CD14-positive monocyte (primary cell): ENCODE data around the gene ANKRD22. TPM values are rescaled to one million over a fixed set of nuclear protein-coding genes. Genes with fewer than 3 reads are reported as not detected.

ENCODE experiments used
- DNase-seq, 3 donors: peaks; one replicate each; pipeline ENCODE4 v3.0.0-alpha.2; 2011 to 2022
- H2AFZ ChIP-seq: 2 replicates; pipeline ENCODE4 v1.6.0; 2012; ENCODE audit warnings: mild to moderate bottlenecking, low read depth, low read length, inconsistent platforms; ENCODE audit not compliant: insufficient read depth, poor library complexity, severe bottlenecking
- H3K27ac ChIP-seq, 2 donors: 1 replicate in 1 of 2; 2 replicates in 1 of 2; pipeline ENCODE4 v1.5.1; 2012 to 2013; ENCODE audit warnings: low read length in 2 of 2, control low read depth in 1 of 2, inconsistent platforms in 1 of 2, low read depth in 1 of 2, mild to moderate bottlenecking in 1 of 2
- H3K27me3 ChIP-seq, 2 donors: one replicate each; pipeline versions ENCODE4 v1.6.0 to v1.6.1; 2011 to 2013; ENCODE audit warnings: low read length in 2 of 2; ENCODE audit not compliant: control insufficient read depth in 2 of 2, insufficient read depth in 2 of 2
- H3K36me3 ChIP-seq, 2 donors: replicated peaks in 1 of 2; 1 replicate in 1 of 2; 2 replicates in 1 of 2; pipeline versions ENCODE4 v1.5.1 to v1.6.1; 2012 to 2013; ENCODE audit warnings: low read length in 2 of 2, control low read depth in 1 of 2, inconsistent platforms in 1 of 2, mild to moderate bottlenecking in 1 of 2; ENCODE audit not compliant: insufficient read depth in 2 of 2, control insufficient read depth in 1 of 2
- H3K4me1 ChIP-seq, 2 donors: 1 replicate in 1 of 2; 2 replicates in 1 of 2; pipeline versions ENCODE4 v1.5.1 to v1.6.1; 2012 to 2013; ENCODE audit warnings: low read length in 2 of 2, control low read depth in 1 of 2, inconsistent platforms in 1 of 2, mild to moderate bottlenecking in 1 of 2, moderate library complexity in 1 of 2; ENCODE audit not compliant: insufficient read depth in 2 of 2, control insufficient read depth in 1 of 2
- H3K4me2 ChIP-seq: replicated peaks from 2 replicates; pipeline ENCODE3; 2012; ENCODE audit warnings: low read length, moderate library complexity, mild to moderate bottlenecking; ENCODE audit not compliant: poor library complexity, severe bottlenecking; ENCODE audit errors: extremely low read depth
- H3K4me3 ChIP-seq, 3 experiments: fragments of 200-600 bp in 1 of 3; sonication (generic) in 1 of 3; replicated peaks in 1 of 3; 1 replicate in 2 of 3; 2 replicates in 1 of 3; pipeline ENCODE4 v1.5.1; 2011 to 2013; ENCODE audit warnings: low read length in 3 of 3, mild to moderate bottlenecking in 3 of 3, control low read depth in 2 of 3, low read depth in 2 of 3, inconsistent platforms in 1 of 3, moderate library complexity in 1 of 3
- H3K79me2 ChIP-seq: 2 replicates; pipeline ENCODE4 v1.6.0; 2012; ENCODE audit warnings: mild to moderate bottlenecking, control low read depth, inconsistent platforms, low read length, moderate library complexity; ENCODE audit not compliant: insufficient read depth
- H3K9ac ChIP-seq: 2 replicates; pipeline ENCODE4 v1.6.0; 2017; ENCODE audit warnings: low read length, mild to moderate bottlenecking; ENCODE audit not compliant: insufficient read depth, poor library complexity, severe bottlenecking
- H3K9me3 ChIP-seq, 2 donors: replicated peaks in 1 of 2; 1 replicate in 1 of 2; 2 replicates in 1 of 2; pipeline versions ENCODE4 v1.5.1 to v1.6.1; 2012 to 2013; ENCODE audit warnings: low read length in 2 of 2, control low read depth in 1 of 2; ENCODE audit not compliant: control insufficient read depth in 1 of 2, insufficient read depth in 1 of 2
- H4K20me1 ChIP-seq: 2 replicates; pipeline ENCODE4 v1.6.0; 2012; ENCODE audit warnings: mild to moderate bottlenecking, low read length, control low read depth, moderate library complexity; ENCODE audit not compliant: insufficient read depth
- H3K27ac Mint-ChIP-seq, 7 donors: one replicate each; pipeline ENCODE4 v1.8.0; 2020; ENCODE audit warnings: mild to moderate bottlenecking in 7 of 7, mixed read lengths in 7 of 7, moderate library complexity in 6 of 7, inconsistent platforms in 2 of 7
- H3K27me3 Mint-ChIP-seq, 3 donors: one replicate each; pipeline ENCODE4 v1.8.0; 2021 to 2022; ENCODE audit warnings: low read depth in 3 of 3, mild to moderate bottlenecking in 3 of 3, mixed read lengths in 3 of 3, moderate library complexity in 3 of 3, inconsistent platforms in 1 of 3
- H3K36me3 Mint-ChIP-seq, 2 donors: one replicate each; pipeline ENCODE4 v1.8.0; 2020; ENCODE audit warnings: mixed read lengths in 2 of 2, inconsistent platforms in 1 of 2, mild to moderate bottlenecking in 1 of 2
- H3K4me1 Mint-ChIP-seq: one replicate; pipeline ENCODE4 v1.8.0; 2020; ENCODE audit warnings: mild to moderate bottlenecking, mixed read lengths
- H3K4me3 Mint-ChIP-seq, 2 donors: one replicate each; pipeline ENCODE4 v1.8.0; 2020; ENCODE audit warnings: mild to moderate bottlenecking in 2 of 2, mixed read lengths in 2 of 2, moderate library complexity in 1 of 2
- H3K9me3 Mint-ChIP-seq, 7 donors: one replicate each; pipeline ENCODE4 v1.8.0; 2020 to 2022; ENCODE audit warnings: mixed read lengths in 7 of 7, mild to moderate bottlenecking in 6 of 7, moderate library complexity in 6 of 7, inconsistent platforms in 2 of 7
- WGBS: methylation state at CpG from one replicate; pipeline ENCODE4 v1.1.5; 2013; ENCODE audit warnings: missing lambda C conversion rate; ENCODE audit not compliant: insufficient coverage; 5-methylcytosine and 5-hydroxymethylcytosine counted together
- intact Hi-C, 2 donors: fragments of 100-400 bp; cut with micrococcal nuclease; formaldehyde crosslinking; loops; one replicate each; pipeline versions ENCODE4 v1.15.0 to v1.15.1; 2023
- polyA plus RNA-seq, 3 donors: library from polyadenylated mRNA; depleted of rRNA in 1 of 3; unstranded in 2 of 3; stranded (reverse) in 1 of 3; fragments of 300-500 nt in 2 of 3; fragments of >200 nt in 1 of 3; fragmentation: Illumina TruSeq in 2 of 3; gene quantifications; 1 replicate in 2 of 3; 2 replicates in 1 of 3; pipeline ENCODE4 v1.2.3, GENCODE V29; 2012 to 2021
- TF ChIP-seq, protein P1 (sequence below): fragments of 200-600 bp; IDR thresholded peaks from one replicate; pipeline ENCODE4 v1.8.0; 2022; ENCODE audit warnings: antibody characterized with exemption, mild to moderate bottlenecking

ANKRD22 gene
- polyA plus RNA-seq, 3 donors: 2.7 to 3.5 (median 3.2) TPM

DNA sequence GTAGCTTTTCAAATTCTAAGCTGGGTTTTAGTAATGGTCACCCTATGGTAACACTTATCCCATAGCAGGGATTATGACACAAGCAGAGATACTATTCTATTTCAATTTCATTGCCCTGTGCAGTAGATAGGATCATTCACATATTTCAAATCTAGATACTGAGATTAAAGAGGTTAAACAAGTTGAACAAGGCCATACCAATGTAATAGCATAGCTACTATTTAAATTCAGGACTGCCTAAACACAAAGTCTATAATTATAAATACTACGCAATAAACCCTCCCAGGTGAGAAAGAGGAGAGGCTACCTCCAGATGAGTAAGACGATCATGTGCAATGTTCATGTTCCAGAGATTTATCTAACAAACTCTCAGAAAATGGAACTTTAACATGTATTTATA, 48.0 kb downstream of the ANKRD22 start:
- no peak overlapping the region for H3K27ac Mint-ChIP-seq
- intact Hi-C loops: loop anchor here in 1 of 2 donors (10.0 kb wide), 1 partner anchor 239 kb away; no protein-coding TSS in a partner anchor
- Histone ChIP-seq H3K27ac (no peak overlapping the region), H3K4me1 (no peaks in the 10 kb centered on the region), H3K4me3 (no peak overlapping the region), H4K20me1 (no peaks in the 10 kb centered on the region), H2AFZ (no peak overlapping the region), H3K9ac (no peak overlapping the region), H3K27me3 (peaks cover 0 to 3% of the 10 kb centered on the region in 2 donors), H3K4me2 (no peak overlapping the region), H3K9me3 (no peaks in the 10 kb centered on the region), H3K79me2 (no peaks in the 10 kb centered on the region), H3K36me3 (no peaks in the 10 kb centered on the region)
- peaks cover 0 to 3% (median 0%) of the 10 kb centered on the region in 7 donors for H3K9me3 Mint-ChIP-seq
- H3K36me3 Mint-ChIP-seq: no peaks in the 10 kb centered on the region
- DNase-seq: no peak
- H3K4me3 Mint-ChIP-seq: no peak overlapping the region
- no peaks in the 10 kb centered on the region for H3K4me1 Mint-ChIP-seq
- no CpG with 5 or more reads among the region's 2 CpGs for WGBS
- TF ChIP-seq, protein P1, sequence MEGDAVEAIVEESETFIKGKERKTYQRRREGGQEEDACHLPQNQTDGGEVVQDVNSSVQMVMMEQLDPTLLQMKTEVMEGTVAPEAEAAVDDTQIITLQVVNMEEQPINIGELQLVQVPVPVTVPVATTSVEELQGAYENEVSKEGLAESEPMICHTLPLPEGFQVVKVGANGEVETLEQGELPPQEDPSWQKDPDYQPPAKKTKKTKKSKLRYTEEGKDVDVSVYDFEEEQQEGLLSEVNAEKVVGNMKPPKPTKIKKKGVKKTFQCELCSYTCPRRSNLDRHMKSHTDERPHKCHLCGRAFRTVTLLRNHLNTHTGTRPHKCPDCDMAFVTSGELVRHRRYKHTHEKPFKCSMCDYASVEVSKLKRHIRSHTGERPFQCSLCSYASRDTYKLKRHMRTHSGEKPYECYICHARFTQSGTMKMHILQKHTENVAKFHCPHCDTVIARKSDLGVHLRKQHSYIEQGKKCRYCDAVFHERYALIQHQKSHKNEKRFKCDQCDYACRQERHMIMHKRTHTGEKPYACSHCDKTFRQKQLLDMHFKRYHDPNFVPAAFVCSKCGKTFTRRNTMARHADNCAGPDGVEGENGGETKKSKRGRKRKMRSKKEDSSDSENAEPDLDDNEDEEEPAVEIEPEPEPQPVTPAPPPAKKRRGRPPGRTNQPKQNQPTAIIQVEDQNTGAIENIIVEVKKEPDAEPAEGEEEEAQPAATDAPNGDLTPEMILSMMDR: no peak
- peaks cover 5 to 11% (median 7%) of the 10 kb centered on the region in 3 donors for H3K27me3 Mint-ChIP-seq

DNA sequence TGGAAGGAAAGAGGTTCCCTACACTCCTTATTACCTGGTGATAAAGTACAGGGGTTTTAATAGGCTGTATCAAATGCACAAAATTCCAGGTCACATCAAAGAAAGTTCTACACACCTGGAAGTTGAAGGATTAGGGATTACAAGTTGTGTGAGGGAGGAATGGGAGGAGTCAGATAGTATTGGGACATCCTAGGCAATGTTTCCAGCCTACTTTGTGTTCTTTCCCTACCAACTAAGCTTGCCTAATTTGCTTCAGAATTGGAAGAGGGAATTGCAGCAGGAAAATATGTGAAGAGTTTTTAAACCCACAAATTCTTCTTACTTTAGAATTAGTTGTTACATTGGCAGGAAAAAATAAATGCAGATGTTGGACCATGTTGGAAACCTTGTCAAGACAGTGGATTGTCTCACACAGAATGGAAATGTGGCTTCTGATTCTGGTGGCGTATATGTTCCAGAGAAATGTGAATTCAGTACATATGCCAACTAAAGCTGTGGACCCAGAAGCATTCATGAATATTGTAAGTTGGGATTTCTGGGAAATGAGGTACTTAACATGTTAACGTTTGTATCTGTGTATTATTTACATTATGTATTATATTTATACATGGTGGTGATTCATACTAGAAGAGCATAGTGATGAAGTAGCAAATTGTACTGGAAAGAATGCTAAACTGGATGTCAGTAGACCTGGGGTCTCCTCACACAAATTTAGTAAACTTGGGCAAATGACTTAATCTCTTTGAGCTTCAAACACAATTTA, 48.9 kb downstream of the ANKRD22 start, which contains the start of gene LIPM:
Gene LIPM, plus strand, starts transcription at position 208 of the 763 bp plus-strand sequence. Its CDS starts 167 bp downstream, at position 375.
- no peaks in the 10 kb centered on the region for H3K36me3 Mint-ChIP-seq
- DNase-seq: no peak
- TF ChIP-seq, protein P1: no peak
- H2AFZ ChIP-seq: no peak within 1 kb of the TSS
- intact Hi-C loops: loop anchor here in 1 of 2 donors (10.0 kb wide), 1 partner anchor 238 kb away; no protein-coding TSS in a partner anchor
- peaks cover 3 to 4% of the 10 kb centered on the region in 2 donors for H3K27me3 ChIP-seq
- no peaks in the 10 kb centered on the region for H3K79me2 ChIP-seq
- no peaks in the 10 kb centered on the region for H3K4me1 Mint-ChIP-seq
- H3K4me3 Mint-ChIP-seq: no peak within 1 kb of the TSS
- WGBS: 100% methylated on average over 1 of the region's 2 CpGs
- H3K36me3 ChIP-seq: no peaks in the 10 kb centered on the region
- H4K20me1 ChIP-seq: no peaks in the 10 kb centered on the region
- no peak within 1 kb of the TSS for H3K27ac Mint-ChIP-seq
- H3K4me2 ChIP-seq: no peak within 1 kb of the TSS
- peaks cover 0 to 10% (median 0%) of the 10 kb centered on the region in 7 donors for H3K9me3 Mint-ChIP-seq
- peaks cover 7 to 19% (median 9%) of the 10 kb centered on the region in 3 donors for H3K27me3 Mint-ChIP-seq
- no peak within 1 kb of the TSS for H3K4me3 ChIP-seq
- no peak within 1 kb of the TSS for H3K27ac ChIP-seq
- no peaks in the 10 kb centered on the region for H3K4me1 ChIP-seq
- H3K9me3 ChIP-seq: no peaks in the 10 kb centered on the region
- no peak within 1 kb of the TSS for H3K9ac ChIP-seq
